NCI-H510A (cell line): ENCODE measurements around the gene HNRNPR.
A peak's percentile ranks its signal among the peaks of the same experiment; 100 is the strongest.

Experiments used
- DNase-seq: peaks from one replicate; lab custom pipeline; 2025; lab: John Stamatoyannopoulos, UW

Gene HNRNPR

GRCh38 chr1:23368562-23369334 is 24.7 kb upstream of the HNRNPR start:
- DNase-seq: peak; percentile 91

- DNase-seq: peak; percentile 98
Observed at GRCh38 chr1:23367791-23368561, 23.9 kb upstream of the HNRNPR start.

- no peak for DNase-seq
Observed at GRCh38 chr1:23367451-23367790, 23.3 kb upstream of the HNRNPR start.

GRCh38 chr1:23366598-23366997 is 22.5 kb upstream of the HNRNPR start:
- DNase-seq: no peak

GRCh38 chr1:23366146-23366545 is 22.1 kb upstream of the HNRNPR start:
- no peak for DNase-seq

- DNase-seq: no peak
Observed at GRCh38 chr1:23362218-23362713, 18.2 kb upstream of the HNRNPR start.

GRCh38 chr1:23358310-23358875 is 14.3 kb upstream of the HNRNPR start:
- no peak for DNase-seq

GRCh38 chr1:23357138-23357908 is 13.2 kb upstream of the HNRNPR start:
- DNase-seq: no peak

GRCh38 chr1:23356471-23357137 is 12.5 kb upstream of the HNRNPR start:
- DNase-seq: no peak

GRCh38 chr1:23354245-23354644 is 10.2 kb upstream of the HNRNPR start:
- DNase-seq: no peak

GRCh38 chr1:23352096-23352695 is 8.1 kb upstream of the HNRNPR start:
- DNase-seq: no peak

GRCh38 chr1:23345920-23346319 is 1.8 kb upstream of the HNRNPR start:
- no peak for DNase-seq

- DNase-seq: no peak
Observed at GRCh38 chr1:23344987-23345472, 946 bp upstream of the HNRNPR start.

GRCh38 chr1:23343221-23344110 is 618 bp downstream of the HNRNPR start:
- no peak for DNase-seq

- DNase-seq: no peak
Observed at GRCh38 chr1:23341931-23342692, 2.0 kb downstream of the HNRNPR start.

GRCh38 chr1:23339632-23340031 is 4.5 kb downstream of the HNRNPR start:
- DNase-seq: no peak

GRCh38 chr1:23337869-23338268 is 6.2 kb downstream of the HNRNPR start:
- no peak for DNase-seq

GRCh38 chr1:23331713-23332112 is 12.4 kb downstream of the HNRNPR start:
- DNase-seq: no peak

GRCh38 chr1:23330846-23331245 is 13.2 kb downstream of the HNRNPR start:
- DNase-seq: no peak
